GM12873 (cell line): ENCODE data around the gene TEX53.

Experiments
- TF ChIP-seq, protein P1 (sequence below): IDR thresholded peaks from 2 replicates; pipeline ENCODE4 v1.5.1; 2012; ENCODE audit warnings: low read depth, mild to moderate bottlenecking, moderate library complexity, low read length, control low read depth; ENCODE audit not compliant: insufficient read depth; ENCODE audit errors: missing control alignments

TEX53 gene

DNA sequence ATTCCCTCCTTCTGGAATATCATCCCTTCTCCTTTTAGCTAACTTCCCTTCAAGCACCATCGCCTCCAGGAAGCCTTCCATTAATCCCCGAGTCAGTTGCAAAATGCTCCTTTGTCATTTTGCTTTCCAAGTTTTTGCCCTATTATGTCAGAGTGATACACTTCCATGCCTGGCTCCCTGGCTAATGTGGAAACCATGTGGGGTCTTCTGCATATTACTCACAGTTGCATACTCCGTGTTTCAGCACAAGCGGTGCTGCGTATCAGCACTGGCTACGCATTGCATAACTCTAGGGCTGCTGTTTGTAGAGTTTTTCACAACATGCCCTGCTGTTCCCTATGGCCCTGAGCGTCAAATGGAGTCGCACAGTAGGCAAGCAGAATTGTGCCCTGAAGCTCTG, 1.9 kb downstream of the TEX53 start:
- TF ChIP-seq, protein P1, sequence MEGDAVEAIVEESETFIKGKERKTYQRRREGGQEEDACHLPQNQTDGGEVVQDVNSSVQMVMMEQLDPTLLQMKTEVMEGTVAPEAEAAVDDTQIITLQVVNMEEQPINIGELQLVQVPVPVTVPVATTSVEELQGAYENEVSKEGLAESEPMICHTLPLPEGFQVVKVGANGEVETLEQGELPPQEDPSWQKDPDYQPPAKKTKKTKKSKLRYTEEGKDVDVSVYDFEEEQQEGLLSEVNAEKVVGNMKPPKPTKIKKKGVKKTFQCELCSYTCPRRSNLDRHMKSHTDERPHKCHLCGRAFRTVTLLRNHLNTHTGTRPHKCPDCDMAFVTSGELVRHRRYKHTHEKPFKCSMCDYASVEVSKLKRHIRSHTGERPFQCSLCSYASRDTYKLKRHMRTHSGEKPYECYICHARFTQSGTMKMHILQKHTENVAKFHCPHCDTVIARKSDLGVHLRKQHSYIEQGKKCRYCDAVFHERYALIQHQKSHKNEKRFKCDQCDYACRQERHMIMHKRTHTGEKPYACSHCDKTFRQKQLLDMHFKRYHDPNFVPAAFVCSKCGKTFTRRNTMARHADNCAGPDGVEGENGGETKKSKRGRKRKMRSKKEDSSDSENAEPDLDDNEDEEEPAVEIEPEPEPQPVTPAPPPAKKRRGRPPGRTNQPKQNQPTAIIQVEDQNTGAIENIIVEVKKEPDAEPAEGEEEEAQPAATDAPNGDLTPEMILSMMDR, result no peak

DNA sequence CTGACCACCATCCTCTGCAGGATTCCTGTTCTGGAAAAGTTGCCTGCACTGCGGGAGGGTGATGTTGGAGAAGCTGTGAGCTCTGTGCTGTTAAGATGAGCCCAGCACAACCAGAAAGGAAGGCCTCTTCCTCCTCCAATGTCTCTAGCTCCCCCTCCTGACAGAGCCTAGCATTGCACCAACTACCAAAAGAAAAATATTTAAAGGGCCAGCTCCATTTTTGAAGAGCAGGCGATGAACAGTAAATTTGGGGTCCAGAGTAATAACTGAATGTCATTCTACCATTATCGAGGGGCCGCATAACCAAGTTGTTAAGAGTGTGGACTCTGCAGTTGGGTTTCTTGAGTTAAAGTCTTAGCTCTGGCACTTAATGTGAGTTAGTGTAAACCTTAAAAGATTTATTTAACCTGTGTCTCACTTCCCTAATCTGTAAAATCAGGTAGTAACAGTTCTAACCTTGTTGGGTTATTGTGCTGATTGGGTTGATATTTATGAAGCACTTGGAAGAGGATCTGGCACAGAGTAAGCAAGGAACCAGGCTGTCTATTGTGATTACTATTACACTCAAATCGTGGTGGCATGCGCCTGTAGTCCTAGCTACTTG, 3.9 kb downstream of the TEX53 start:
- TF ChIP-seq, protein P1, result peak; percentile 93

DNA sequence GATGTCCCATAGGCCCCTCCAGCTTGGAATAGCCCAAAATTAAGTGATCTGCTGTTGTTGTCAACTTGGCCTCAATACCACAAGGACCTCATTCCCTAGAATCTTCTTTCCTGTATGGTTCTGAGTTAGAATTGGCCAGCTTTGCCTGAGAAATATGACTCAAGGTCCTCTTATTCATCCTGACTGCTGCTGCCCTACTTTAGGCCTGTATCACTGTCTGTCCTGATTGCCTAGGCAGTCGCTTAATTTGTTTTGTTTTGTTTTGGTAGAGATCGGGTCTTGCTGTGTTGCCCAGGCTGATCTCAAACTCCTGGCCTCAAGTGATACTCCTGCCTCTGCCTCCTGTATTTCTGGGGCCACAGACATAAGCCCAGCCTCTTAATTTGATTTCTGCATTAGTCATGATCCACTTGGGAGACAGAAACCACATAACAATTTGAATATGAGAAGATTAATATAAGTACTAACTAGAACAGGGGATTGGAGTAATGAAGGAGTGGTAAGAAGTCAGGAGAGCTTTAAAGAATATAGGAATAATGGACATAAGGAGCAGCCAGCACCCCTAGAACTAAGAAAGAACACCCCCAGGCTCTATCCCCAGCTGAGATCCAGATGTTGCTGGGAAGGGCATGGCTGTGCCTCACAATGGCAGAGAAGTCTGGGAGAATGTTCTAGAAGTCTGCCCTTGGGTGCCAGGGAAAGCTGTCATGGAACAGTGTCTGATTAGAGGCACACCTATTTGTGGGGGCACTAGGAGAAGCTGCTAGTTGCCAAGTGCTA, 4.6 kb downstream of the TEX53 start:
- TF ChIP-seq, protein P1, result no peak

DNA sequence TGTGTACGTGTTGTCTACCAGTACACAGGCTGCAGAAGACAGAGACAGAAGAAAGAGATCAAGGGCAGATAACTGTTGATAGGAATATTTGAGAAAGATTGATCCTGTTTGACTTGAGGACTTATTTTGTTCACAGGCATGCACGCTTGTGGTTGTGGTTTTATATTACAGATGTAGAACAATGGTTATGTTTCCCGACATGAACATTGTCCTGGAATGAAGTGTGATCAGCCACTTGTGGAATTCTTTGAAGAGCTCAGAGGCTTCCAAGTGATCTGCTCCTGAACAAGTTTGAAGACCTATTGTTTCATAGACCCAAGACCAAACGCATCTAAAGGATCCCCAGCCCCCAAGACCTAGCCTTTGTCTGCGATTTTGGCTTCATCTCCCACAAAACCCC, 13.7 kb downstream of the TEX53 start:
- TF ChIP-seq, protein P1, result no peak

DNA sequence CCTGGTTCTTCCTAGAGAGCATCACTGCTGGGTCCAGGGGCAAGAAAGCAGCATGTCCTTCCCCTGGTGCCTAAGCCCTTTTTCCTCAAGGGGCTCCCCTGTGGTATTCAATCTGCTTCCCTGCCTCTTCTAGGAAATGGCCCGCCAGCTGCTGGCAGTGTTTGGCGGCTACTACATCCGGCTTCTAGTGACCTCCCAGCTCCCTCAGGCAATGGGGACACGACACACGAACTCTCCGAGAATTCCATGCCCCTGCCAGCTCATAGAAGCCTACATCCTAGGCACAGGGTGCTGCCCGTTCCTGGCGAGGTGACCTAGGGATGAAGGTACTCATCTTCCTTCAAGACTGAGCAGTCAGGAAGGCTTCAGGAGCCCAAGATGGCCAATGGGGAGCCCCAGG, 14.6 kb downstream of the TEX53 start:
- TF ChIP-seq, protein P1, result no peak

DNA sequence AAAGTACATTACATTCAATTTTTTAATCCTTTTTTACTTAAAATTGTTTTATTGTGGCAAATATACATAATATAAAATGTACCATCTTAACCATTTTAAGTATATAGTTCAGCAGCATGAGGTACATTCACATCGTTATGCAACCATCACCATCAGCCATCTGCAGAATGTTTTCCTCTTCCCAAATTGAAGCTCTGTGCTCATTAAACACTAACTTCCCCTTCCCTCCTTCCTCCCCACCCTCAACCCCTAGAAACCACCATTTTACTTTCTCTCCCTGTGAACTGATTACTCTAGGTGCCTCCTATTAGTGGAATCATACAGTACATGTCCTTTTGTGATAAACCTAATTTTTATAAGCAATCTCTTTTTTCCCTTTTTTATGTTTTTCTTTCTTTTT, 15.6 kb downstream of the TEX53 start:
- TF ChIP-seq, protein P1, result no peak

DNA sequence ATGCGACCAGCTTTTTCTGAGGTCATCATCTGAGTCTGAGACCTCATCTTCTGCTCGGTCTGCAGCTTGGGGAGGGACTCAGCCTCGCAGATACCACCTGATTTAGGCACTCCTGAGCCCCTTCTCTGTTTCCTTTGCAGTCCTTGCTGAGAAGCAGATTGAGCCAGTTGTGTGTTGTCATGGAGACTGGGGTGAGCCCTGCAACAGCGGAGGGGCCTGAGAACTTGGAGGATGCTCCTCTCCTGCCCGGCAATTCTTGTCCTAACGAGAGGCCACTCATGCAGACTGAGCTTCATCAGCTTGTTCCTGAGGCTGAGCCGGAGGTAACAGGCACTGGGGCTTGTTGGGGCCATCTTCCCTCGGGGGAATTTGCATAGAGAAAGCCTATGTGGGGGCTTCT, 19.2 kb downstream of the TEX53 start:
- TF ChIP-seq, protein P1, result no peak
